ES-I3 (cell line): ENCODE measurements around the gene EID2.

Source experiments
- H3K36me3 ChIP-seq: 2 replicates; pipeline ENCODE4 v1.6.1; 2013; ENCODE audit warnings: mild to moderate bottlenecking, low read length, control low read depth, moderate library complexity; ENCODE audit not compliant: insufficient read depth
- H3K4me1 ChIP-seq: 2 replicates; pipeline ENCODE4 v1.6.1; 2013; ENCODE audit warnings: mild to moderate bottlenecking, control low read depth, low read length; ENCODE audit not compliant: insufficient read depth
- H3K9ac ChIP-seq: 2 replicates; pipeline ENCODE4 v1.6.1; 2013; ENCODE audit warnings: low read depth, mild to moderate bottlenecking, low read length, moderate library complexity
- H3K9me3 ChIP-seq: 2 replicates; pipeline ENCODE4 v1.6.1; 2013; ENCODE audit warnings: mild to moderate bottlenecking, low read length, moderate library complexity; ENCODE audit not compliant: control insufficient read depth, insufficient read depth

The EID2 gene

GRCh38 chr19:39502640-39503417, 37.1 kb downstream of the EID2 start:
- Histone ChIP-seq H3K9ac (no peak overlapping the region), H3K36me3 (no peaks in the 10 kb centered on the region), H3K9me3 (no peaks in the 10 kb centered on the region), H3K4me1 (no peaks in the 10 kb centered on the region)

GRCh38 chr19:39501340-39501739, 38.6 kb downstream of the EID2 start:
- Histone ChIP-seq H3K36me3 (no peaks in the 10 kb centered on the region), H3K9ac (no peak overlapping the region), H3K4me1 (peaks cover 3% of the 10 kb centered on the region; the same call in 1 of the 2 replicates), H3K9me3 (no peaks in the 10 kb centered on the region)

DNA sequence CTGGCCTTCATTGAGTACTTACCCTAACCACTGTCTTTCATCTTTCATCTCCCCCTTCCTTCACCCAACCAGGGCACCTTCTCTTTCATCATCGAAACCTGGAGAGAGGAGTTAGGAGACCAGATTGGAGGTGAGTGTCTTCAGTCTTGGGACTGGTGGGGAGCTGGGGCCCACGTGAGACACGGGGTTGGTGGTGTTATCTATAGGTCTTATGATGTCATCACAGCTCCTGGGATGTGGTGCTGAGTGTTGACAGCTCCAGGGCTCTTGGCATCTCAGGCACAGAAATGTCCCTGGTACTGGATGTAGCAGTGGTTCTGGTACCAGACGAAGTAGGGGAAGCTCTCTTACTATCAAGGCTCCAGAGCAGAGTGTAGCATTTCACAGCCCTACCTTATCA, 39.4 kb downstream of the EID2 start:
- no peaks in the 10 kb centered on the region for H3K9me3 ChIP-seq
- no peak overlapping the region for H3K9ac ChIP-seq
- H3K4me1 ChIP-seq, result peaks cover 3% of the 10 kb centered on the region; the same call in 1 of the 2 replicates
- H3K36me3 ChIP-seq, result no peaks in the 10 kb centered on the region

DNA sequence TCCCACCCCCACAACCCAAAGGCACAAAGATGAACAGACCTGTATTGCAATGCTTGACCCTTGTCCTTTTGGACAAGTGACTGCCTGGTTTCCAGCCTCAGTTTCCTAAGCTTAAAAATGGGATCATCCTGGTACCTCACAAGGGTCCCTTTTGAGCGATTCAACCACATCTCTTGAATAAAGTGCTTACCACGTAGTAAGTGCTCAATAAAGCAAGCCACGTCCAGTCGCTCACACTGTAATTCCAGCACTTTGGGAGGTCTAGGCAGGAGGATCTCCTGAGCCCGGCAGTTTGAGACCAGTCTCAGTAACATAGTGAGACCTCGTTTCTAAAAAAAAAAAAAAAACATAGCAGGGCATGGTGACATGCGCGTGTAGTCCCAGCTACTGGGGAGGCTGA, 40.0 kb downstream of the EID2 start:
- Histone ChIP-seq H3K9me3 (no peaks in the 10 kb centered on the region), H3K9ac (no peak overlapping the region), H3K4me1 (peaks cover 3% of the 10 kb centered on the region; the same call in 1 of the 2 replicates), H3K36me3 (no peaks in the 10 kb centered on the region)

DNA sequence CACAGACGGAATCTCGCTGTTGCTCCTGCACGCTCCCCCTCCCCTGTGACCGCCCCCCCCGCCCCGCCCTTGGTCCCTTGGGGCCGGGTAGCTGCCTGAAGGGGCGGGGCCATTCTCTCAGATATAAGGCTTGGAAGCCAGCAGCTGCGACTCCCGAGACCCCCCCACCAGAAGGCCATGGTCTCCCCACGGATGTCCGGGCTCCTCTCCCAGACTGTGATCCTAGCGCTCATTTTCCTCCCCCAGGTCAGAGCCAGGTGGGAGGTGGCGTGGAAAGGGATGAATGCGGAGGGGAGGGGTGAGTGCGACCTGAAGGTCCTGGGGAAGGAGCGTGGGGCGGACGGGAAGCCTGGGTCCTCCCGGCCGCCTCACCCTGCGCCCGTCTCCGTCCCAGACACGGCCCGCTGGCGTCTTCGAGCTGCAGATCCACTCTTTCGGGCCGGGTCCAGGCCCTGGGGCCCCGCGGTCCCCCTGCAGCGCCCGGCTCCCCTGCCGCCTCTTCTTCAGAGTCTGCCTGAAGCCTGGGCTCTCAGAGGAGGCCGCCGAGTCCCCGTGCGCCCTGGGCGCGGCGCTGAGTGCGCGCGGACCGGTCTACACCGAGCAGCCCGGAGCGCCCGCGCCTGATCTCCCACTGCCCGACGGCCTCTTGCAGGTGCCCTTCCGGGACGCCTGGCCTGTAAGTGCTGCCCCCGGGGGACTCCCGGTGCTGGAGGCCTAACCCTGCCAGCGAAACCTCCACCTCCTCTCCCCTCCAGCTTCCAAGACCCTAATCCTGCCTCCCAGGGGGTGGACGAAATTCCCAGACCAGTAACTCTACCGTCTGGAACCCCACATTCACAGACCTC, 40.9 kb downstream of the EID2 start, which contains the start of gene DLL3:
TSS of gene DLL3 (plus strand) at position 150 of the 845 bp plus-strand sequence. CDS start at position 178, 28 bp downstream.
- Histone ChIP-seq H3K36me3 (no peaks in the 10 kb centered on the region), H3K9ac (peak within 1 kb of the TSS; percentile 65)

GRCh38 chr19:39497996-39498797, 41.8 kb downstream of the EID2 start:
- Histone ChIP-seq H3K4me1 (peaks cover 3% of the 10 kb centered on the region; the same call in 1 of the 2 replicates), H3K36me3 (no peaks in the 10 kb centered on the region), H3K9me3 (no peaks in the 10 kb centered on the region), H3K9ac (peak overlapping the region; percentile 65)

More for the DNA sequence above, 40.9 kb downstream of the EID2 start, which contains the start of gene DLL3:
- Histone ChIP-seq H3K9me3 (no peaks in the 10 kb centered on the region), H3K4me1 (peaks cover 3% of the 10 kb centered on the region; the same call in 1 of the 2 replicates)

- H3K4me1 ChIP-seq, result peaks cover 8% of the 10 kb centered on the region; the same call in 1 of the 2 replicates
- peak overlapping the region; percentile 65 for H3K9ac ChIP-seq
- H3K36me3 ChIP-seq, result no peaks in the 10 kb centered on the region
Measured at GRCh38 chr19:39497701-39497995, 42.3 kb downstream of the EID2 start.

DNA sequence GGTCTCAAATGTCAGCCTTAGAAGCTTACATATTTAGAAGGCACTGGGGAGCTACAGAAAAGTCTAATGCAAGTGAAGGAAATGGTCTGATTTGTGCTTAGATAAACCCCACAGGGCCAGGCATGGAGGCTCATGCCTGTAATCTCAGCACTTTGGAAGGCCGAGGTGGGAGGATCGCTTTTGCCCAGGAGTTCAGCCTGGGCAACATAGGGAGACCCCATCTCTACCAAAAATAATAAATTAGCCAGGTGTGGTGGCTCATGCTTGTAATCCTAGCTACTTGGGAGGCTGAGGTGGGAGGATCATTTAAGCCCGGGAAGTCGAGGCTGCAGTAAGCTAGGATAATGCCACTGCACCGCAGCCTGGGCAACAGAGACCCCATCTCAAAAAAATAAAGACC, 43.9 kb downstream of the EID2 start:
- peaks cover 8% of the 10 kb centered on the region; the same call in 1 of the 2 replicates for H3K4me1 ChIP-seq
- no peak overlapping the region for H3K9ac ChIP-seq
- H3K36me3 ChIP-seq, result no peaks in the 10 kb centered on the region; the same call in 1 of the 2 replicates
- no peaks in the 10 kb centered on the region for H3K9me3 ChIP-seq

More at GRCh38 chr19:39497701-39497995, 42.3 kb downstream of the EID2 start:
- H3K9me3 ChIP-seq, result no peaks in the 10 kb centered on the region

GRCh38 chr19:39494661-39495060, 45.3 kb downstream of the EID2 start:
- Histone ChIP-seq H3K9me3 (no peaks in the 10 kb centered on the region), H3K36me3 (peaks cover 6% of the 10 kb centered on the region; the same call in 1 of the 2 replicates), H3K9ac (no peak overlapping the region), H3K4me1 (peaks cover 8% of the 10 kb centered on the region; the same call in 1 of the 2 replicates)

- H3K9me3 ChIP-seq, result no peaks in the 10 kb centered on the region
- peaks cover 8% of the 10 kb centered on the region; the same call in 1 of the 2 replicates for H3K4me1 ChIP-seq
- H3K36me3 ChIP-seq, result peaks cover 12% of the 10 kb centered on the region
- peak overlapping the region; percentile 11; the same call in 1 of the 2 replicates for H3K9ac ChIP-seq
Measured at GRCh38 chr19:39492788-39493187, 47.2 kb downstream of the EID2 start.

- H3K36me3 ChIP-seq, result peaks cover 13% of the 10 kb centered on the region
- H3K9ac ChIP-seq, result no peak overlapping the region
- no peaks in the 10 kb centered on the region for H3K9me3 ChIP-seq
Measured at GRCh38 chr19:39492225-39492624, 47.7 kb downstream of the EID2 start.

DNA sequence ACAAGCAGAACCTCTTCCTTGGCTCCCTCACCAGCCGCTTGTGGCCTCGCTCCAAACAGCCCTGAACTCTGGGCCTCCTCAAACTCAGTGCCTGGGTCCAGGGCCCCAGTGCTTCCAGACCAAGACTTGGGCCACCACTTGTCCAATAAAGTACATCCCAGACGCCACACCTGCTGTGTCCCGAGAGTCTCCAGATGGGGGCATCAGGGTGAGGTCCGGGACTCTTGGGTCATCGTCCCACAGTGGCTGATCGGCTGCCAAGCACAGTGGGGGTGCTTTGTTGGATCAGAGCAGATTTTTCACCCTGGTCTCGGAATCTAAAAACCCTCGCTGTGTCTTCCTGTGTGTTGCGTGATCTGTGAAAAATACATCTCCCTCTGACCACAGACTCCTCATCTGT, 50.2 kb downstream of the EID2 start:
- Histone ChIP-seq H3K4me1 (0 out of 2 replicates have a peak, but pooled peaks cover 5% of the 10 kb centered on the region), H3K9ac (no peak overlapping the region), H3K9me3 (no peaks in the 10 kb centered on the region), H3K36me3 (peaks cover 17% of the 10 kb centered on the region)

More at GRCh38 chr19:39492225-39492624, 47.7 kb downstream of the EID2 start:
- H3K4me1 ChIP-seq, result peaks cover 5% of the 10 kb centered on the region; the same call in 1 of the 2 replicates
